ENCODE results near the gene TMX4.

The TMX4 gene

DNA sequence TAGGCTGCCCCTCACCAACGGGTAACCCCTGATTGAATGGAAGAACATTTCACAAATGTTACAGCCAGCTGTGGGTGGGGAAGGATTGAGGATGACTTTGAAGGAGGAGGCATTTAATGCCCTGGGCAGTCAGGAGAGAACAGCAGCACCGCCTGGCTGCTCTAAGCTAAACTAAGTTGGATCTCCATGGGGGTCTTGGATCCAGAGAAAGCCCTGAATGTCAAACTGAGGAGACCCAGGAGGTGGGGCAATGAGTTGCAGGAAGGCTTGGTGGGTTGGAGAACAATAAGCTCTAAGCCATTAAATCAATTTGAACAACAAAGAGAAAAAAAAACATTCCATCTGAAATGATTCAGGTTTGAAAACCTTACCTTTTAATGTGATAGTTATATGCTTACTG, 35.4 kb downstream of the TMX4 start:
- Mint-ChIP-seq H3K9me3 (no peaks in the 10 kb centered on the region), H3K27ac (no peak overlapping the region), H3K27me3 (ENCODE audit: low read depth, poor library complexity) (no peaks in the 10 kb centered on the region), H3K4me1 (no peaks in the 10 kb centered on the region), H3K4me3 (no peak overlapping the region), H3K36me3 (ENCODE audit: low read depth) (peaks cover 25% of the 10 kb centered on the region)
- TF ChIP-seq CTCF (IDR thresholded peaks at IDR 0.05), result no peak
- DNase-seq, result no peak

- no peak overlapping the region for H3K4me3 Mint-ChIP-seq
- peaks cover 20% of the 10 kb centered on the region for H3K36me3 Mint-ChIP-seq (ENCODE audit: low read depth)
- no peak for DNase-seq
- no peaks in the 10 kb centered on the region for H3K27me3 Mint-ChIP-seq (ENCODE audit: low read depth, poor library complexity)
- H3K9me3 Mint-ChIP-seq, result no peaks in the 10 kb centered on the region
- no peak for TF ChIP-seq CTCF (IDR thresholded peaks at IDR 0.05)
- no peaks in the 10 kb centered on the region for H3K4me1 Mint-ChIP-seq
- no peak overlapping the region for H3K27ac Mint-ChIP-seq
These were observed 38.2 kb downstream of the TMX4 start for GRCh38 chr20:7981374-7981773.

GRCh38 chr20:7980332-7981046, 39.1 kb downstream of the TMX4 start:
- H3K4me3 Mint-ChIP-seq, result no peak overlapping the region
- no peaks in the 10 kb centered on the region for H3K4me1 Mint-ChIP-seq
- H3K36me3 Mint-ChIP-seq (ENCODE audit: low read depth), result peaks cover 14% of the 10 kb centered on the region
- peak; percentile 7 for DNase-seq
- no peak overlapping the region for H3K27ac Mint-ChIP-seq
- peak; percentile 50 for TF ChIP-seq CTCF (IDR thresholded peaks at IDR 0.05)
- no peaks in the 10 kb centered on the region for H3K27me3 Mint-ChIP-seq (ENCODE audit: low read depth, poor library complexity)
- no peaks in the 10 kb centered on the region for H3K9me3 Mint-ChIP-seq

DNA sequence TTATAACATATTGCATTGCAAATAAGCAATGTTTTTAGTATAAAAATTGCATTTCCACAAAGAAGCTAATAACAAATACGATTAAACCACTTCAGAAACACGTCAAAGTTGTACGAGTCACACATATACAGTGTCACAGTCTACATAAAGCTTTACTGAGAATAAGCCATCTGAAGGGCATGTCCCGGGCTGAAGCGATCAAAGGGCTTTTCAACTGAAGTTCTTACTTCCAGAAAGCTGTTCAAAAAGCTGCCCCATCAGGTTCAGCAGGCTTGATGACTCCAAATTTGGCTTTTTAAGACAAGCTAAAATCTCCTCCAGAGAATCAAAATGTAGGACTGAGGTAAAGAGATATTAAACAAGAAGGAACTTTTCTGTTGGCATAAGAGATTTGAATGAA, 41.9 kb downstream of the TMX4 start:
- no peak for DNase-seq
- H3K36me3 Mint-ChIP-seq (ENCODE audit: low read depth), result peaks cover 7% of the 10 kb centered on the region
- H3K27ac Mint-ChIP-seq, result no peak overlapping the region
- no peak for TF ChIP-seq CTCF (IDR thresholded peaks at IDR 0.05)
- no peaks in the 10 kb centered on the region for H3K4me1 Mint-ChIP-seq
- no peaks in the 10 kb centered on the region for H3K27me3 Mint-ChIP-seq (ENCODE audit: low read depth, poor library complexity)
- no peaks in the 10 kb centered on the region for H3K9me3 Mint-ChIP-seq
- no peak overlapping the region for H3K4me3 Mint-ChIP-seq

DNA sequence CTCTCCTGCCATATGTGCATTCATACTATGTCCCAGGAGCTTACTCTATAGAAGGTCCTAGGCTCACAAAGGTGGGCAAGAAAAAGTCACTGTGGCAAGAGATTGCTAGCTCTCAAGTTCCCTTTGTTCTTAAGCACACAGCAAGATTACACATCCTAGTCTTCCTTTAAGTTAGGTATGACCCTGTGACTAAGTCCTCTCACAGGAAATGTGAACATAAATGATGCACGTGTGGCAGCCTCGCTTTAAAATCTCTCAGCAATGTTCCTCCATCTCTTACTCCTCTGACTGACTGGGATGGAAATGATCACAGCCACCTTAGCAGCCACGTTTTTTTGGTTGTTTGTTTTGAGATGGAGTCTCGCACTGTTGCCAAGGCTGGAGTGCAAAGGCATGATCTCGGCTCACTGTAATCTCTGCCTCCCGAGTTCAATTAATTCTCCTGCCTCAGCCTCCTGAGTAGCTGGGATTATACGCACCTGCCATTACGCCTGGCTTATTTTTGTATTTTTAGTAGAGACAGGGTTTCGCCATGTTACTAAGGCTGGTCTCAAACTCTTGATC, 43.6 kb downstream of the TMX4 start:
- no peaks in the 10 kb centered on the region for H3K4me1 Mint-ChIP-seq
- no peak for TF ChIP-seq CTCF (IDR thresholded peaks at IDR 0.05)
- H3K4me3 Mint-ChIP-seq, result no peak overlapping the region
- H3K27ac Mint-ChIP-seq, result no peak overlapping the region
- no peak for DNase-seq
- no peaks in the 10 kb centered on the region for H3K36me3 Mint-ChIP-seq (ENCODE audit: low read depth)
- no peaks in the 10 kb centered on the region for H3K9me3 Mint-ChIP-seq
- no peaks in the 10 kb centered on the region for H3K27me3 Mint-ChIP-seq (ENCODE audit: low read depth, poor library complexity)
